HG03571 (cell line): ENCODE measurements around the gene SZT2.

Source experiments
- ATAC-seq: cut with Tn5 transposase; IDR thresholded peaks from one replicate; pipeline ENCODE4 v1.9.1; 2021; ENCODE audit not compliant: unreplicated experiment

Gene SZT2

GRCh38 chr1:43439781-43440180 lies 50.1 kb downstream of the SZT2 start:
- no peak for ATAC-seq

- ATAC-seq, result no peak
These were observed 50.7 kb downstream of the SZT2 start for GRCh38 chr1:43440358-43440757.

- ATAC-seq, result no peak
These were observed 51.6 kb downstream of the SZT2 start for GRCh38 chr1:43441166-43441893.

DNA sequence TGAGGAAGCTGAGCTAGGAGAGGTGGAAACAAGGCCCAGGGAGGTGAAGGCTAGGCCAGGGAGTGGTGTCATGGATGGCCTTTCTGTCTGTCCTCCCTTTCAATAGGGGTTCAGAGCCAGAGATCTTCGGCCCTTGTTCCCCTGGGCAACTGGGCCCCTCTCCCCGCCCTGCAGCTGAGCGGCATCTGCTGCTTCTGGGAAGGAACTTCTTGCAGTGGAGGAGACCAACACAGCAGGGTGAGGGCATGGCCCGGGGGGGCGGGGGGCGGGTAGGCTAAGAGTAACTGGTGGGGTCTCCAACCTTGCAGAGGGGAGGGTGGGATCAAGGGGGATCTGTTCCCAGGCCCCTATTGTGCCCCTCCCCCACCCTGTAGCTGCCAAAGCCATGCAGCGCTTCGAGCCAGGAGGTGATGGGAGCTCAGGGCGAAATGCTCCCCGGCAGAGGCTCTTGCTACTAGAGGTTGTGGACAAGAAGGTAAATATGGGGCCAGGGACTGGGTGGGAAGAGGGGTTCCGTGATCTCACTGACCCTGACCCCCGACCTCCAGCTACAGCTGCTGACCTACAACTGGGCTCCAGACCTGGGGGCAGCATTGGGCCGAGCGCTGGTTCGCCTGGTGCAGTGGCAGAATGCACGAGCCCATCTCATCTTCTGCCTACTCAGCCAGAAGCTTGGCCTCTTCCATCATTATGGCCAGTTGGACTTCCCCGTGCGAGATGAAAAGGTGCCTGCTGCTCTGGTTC lies 52.4 kb downstream of the SZT2 start:
- ATAC-seq, result no peak

DNA sequence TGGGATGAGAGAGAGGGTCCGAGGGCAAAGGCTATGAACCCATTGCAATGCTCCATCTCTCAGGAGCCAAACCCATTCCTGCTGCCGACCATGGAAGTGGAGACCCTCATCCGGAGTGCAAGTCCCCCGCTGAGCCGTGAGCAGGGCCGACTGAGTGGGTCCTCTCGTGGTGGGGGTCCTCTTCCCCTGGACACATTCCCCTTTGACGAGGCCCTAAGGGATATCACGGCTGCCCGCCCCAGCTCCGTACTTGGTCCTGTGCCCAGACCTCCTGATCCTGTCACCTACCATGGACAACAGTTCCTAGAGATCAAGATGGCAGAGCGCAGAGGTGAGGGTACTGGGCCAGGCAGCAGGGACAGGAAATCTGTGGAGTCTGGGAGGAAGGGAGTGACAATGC lies 53.1 kb downstream of the SZT2 start:
- no peak for ATAC-seq

- ATAC-seq, result no peak
These were observed 53.7 kb downstream of the SZT2 start for GRCh38 chr1:43443197-43443946.

DNA sequence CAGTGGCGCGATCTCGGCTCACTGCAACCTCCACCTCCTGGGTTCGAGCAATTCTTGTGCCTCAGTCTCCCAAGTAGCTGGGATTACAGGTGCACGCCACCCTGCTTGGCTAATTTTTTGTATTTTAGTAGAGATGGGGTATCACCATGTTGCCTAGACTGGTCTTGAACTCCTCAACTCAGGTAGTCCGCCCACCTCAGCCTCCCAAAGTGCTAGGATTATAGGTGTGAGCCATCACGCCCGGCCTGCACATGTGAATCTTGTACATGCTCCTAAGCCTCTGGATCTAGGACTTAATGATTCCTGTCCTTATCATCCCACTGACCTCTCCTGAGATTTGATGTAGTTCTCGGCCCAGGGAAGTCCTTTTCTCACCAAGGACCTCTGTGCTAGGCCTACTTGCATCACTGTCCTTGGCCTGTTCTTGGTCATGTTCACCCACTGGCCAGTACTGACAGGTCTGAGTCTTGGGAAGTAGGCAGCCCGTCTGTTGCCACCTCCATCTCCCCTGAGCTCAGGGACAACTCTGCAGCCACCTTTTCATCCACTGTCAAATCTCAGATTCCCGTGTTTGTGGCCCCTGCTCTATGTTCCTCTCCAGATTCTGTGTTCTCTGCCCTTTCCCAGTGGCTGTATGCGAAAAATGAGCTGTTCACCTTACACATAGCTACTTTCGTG lies 54.6 kb downstream of the SZT2 start:
- no peak for ATAC-seq

DNA sequence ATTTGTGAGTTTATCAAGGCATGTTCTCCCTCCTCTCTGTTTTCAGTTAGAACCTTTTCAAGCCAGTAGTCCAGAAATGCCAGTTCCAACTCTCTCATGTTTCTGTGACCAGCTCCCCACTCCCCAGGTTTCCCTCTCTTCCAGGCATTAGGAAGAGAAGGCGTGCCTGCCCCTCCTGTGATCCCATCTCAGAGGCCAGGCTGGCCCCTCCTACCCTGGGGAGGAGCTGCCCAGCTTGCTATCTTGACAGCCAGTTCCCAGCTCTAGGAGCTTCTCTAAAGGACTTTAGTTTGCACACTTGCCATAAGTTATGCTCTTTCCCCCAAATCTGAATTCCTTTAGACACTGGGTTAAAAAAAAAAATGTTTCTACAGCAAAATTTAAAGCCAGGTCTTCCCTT lies 55.1 kb downstream of the SZT2 start:
- ATAC-seq, result no peak

- no peak for ATAC-seq
These were observed 56.1 kb downstream of the SZT2 start for GRCh38 chr1:43445606-43446387.

DNA sequence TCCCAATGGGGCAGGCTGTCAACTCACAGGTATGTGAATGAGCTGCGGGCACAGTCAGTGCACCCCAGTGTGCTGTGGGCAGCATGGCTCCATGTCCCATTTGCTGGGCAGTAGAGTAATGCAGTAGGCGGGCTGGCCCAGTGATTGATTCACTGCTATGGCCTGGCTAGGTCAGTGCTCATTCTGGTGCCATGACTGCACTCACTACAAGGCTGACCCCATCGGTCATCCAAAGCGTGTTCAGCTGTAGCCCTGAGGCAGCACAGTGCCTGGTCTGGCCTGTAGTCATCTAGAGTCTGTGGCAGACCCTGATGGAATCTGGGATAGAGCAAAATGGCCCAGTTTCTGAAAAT lies 56.7 kb downstream of the SZT2 start:
- ATAC-seq, result no peak

- no peak for ATAC-seq
These were observed 57.5 kb downstream of the SZT2 start for GRCh38 chr1:43446881-43447835.

DNA sequence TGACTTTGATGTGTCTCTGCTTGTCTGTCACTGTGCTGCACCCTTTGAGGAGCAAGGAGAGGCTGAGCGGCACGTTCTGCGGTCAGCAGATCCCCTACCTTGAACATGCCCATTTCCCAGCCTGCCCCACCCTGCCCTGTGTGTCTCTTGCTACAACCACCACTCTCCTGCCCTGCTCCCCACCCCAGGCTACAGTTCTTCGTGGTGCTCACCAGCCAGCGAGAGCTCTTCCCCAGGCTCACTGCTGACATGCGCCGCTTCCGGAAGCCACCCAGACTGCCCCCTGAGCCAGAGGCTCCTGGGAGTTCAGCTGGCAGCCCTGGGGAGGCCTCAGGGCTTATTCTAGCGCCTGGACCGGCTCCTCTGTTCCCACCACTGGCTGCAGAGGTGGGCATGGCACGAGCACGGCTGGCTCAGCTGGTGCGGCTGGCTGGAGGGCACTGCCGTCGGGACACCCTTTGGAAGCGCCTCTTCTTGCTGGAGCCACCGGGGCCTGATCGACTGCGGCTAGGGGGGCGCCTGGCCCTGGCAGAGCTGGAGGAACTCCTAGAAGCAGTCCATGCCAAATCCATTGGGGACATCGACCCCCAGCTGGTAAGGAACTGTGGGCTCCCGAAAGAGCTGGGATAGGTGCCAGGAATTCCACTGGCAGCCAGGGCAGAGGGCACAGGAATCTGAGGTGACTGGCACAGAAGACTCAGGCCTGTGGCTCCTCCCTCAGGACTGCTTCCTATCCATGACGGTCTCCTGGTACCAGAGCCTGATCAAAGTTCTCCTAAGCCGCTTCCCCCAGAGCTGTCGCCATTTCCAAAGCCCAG lies 58.4 kb downstream of the SZT2 start:
- no peak for ATAC-seq

GRCh38 chr1:43448955-43449707 lies 59.4 kb downstream of the SZT2 start:
- ATAC-seq, result no peak

- no peak for ATAC-seq
These were observed 60.0 kb downstream of the SZT2 start for GRCh38 chr1:43449708-43450069.

DNA sequence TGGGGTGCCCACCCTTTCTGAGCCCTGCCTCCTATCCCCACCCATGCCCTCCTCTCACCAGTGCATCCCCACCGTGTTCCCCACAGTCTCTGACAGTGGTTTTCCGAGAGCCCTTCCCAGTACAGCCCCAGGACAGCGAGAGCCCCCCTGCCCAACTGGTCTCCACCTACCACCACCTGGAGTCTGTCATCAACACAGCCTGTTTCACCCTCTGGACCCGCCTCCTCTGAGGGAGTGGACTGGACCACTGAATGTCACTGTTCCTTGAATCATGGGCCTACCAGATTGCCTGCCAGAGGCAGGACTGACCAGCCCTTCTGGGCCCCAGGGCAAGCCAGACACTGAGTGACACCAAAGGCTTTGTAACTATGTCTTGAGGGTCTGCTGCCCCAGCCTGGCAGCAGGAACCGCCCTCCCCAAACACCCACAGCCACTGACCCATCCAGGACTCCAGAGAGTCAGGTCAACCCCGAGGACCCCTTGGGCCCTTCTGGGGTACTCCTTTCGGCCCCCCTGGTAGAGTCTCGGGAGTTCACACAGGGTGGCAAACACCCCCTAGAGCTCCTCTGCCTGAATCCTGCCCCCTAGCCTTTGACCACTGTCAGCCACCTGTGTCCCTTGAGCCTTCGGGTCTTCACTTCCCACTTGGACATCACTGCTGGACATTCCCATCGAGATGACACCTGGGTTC lies 60.7 kb downstream of the SZT2 start:
- no peak for ATAC-seq

DNA sequence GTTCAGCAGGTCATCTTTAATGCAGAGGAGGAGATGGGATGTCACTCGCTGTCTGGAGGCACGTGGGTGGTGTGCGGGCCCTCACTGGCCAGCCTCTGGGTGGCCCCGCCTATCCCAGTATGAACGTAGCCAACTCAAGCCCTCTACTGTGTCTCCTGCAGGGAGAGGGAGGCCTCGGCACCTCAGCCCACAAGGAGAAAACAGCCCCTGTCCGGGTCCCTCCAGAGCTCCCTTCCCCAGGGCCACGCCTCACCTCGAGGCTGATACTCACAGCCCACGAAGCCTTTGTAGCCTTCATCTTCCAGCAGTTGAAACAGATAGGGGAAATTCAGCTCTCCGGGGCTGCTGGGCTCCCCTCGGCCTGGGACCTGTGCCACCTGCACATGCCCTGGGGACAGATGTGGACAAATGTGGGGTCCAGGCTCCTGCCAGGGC lies 61.5 kb downstream of the SZT2 start:
- ATAC-seq, result no peak
